ENCODE data around the gene OR10T2. TPM values are rescaled to one million over a fixed set of nuclear protein-coding genes. Genes with fewer than 3 reads are reported as not detected.
"Not testable (repeated sequence)": the region's sequence is repeated elsewhere in the genome, so short reads cannot be mapped to it uniquely, and the experiment has no call there.

OR10T2 gene
- total RNA-seq, 1 donor from 2014 or later: not detected

DNA sequence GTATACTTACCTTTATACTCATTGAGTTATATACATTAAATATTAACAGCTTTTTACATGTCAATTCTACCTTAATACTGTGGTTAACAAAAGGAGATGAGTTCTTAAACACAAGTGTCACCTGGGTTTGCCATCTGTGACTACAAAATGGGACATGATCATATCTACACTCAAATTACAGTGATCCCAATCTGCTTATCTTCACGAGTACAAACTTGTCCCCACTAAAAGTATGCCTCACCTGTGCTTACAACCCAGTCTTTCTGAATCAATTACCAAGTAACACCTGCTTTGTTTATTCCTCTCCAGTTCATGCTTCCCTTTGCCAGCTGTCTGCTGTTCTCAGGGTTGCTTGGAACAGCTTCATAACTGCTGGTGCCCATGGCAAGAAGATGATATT lies 36.8 kb downstream of the OR10T2 start:
- no peak for DNase-seq
- no peak for ATAC-seq
- intact Hi-C loops (cut with micrococcal nuclease): no loop called here

DNA sequence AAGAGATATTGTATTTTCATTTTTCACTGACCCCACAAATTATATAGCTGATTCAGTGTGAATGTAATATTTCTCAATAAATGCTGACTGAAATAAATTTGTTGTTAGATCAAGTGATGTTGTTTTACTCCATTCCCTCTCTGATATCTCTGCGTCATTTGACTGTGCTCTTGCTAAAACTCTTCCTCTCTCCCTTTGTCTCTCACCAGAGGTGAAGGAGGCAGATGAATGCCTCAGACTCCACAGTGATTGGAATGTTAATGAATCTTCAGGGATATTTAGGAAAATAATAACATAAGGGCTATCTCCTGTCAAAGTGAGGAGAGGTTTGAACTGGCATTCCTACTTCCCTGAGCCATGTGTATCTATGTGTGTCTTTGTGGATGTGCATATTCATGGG lies 41.8 kb downstream of the OR10T2 start:
- intact Hi-C loops (cut with micrococcal nuclease): no loop called here
- ATAC-seq (no peak), DNase-seq (no peak)

DNA sequence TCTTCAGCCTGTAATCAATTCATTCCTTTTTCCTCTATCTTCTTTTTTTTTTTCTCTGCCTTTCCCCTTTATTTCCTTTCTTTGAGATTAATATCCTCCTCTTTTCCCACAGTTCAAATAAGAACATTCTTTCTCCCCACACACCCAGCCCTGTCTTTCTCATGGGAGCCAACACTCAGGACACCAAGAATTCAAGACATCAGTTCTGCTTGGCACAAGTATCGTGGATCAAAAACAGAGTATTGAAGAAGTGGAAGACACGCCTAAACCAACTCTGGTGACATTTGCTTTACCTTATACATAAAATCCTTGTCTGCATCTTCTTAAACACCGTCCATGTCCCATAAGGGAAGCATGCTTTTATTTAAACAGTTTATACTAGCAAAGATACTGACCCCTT lies 42.6 kb downstream of the OR10T2 start:
- ATAC-seq (no peak), DNase-seq (no peak)
- intact Hi-C loops (cut with micrococcal nuclease): no loop called here

DNA sequence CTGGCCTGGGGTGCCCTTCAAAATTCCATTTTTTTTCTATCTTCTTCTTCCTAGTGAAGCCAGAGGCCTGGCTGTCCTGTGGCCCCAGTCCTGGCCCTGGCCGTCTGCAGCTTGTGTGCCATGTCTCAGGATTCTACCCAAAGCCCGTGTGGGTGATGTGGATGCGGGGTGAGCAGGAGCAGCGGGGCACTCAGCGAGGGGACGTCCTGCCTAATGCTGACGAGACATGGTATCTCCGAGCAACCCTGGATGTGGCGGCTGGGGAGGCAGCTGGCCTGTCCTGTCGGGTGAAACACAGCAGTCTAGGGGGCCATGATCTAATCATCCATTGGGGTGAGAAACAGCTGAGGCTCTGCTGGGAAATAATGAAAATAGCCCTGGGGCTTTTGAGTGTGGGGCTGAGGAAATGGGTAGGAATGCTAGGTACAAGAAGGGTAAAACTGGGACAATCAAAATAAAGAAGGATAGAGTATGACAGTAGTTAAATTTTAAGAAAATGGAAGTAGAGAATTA lies 43.4 kb downstream of the OR10T2 start:
- no peak for ATAC-seq
- intact Hi-C loops (cut with micrococcal nuclease): no loop called here

DNA sequence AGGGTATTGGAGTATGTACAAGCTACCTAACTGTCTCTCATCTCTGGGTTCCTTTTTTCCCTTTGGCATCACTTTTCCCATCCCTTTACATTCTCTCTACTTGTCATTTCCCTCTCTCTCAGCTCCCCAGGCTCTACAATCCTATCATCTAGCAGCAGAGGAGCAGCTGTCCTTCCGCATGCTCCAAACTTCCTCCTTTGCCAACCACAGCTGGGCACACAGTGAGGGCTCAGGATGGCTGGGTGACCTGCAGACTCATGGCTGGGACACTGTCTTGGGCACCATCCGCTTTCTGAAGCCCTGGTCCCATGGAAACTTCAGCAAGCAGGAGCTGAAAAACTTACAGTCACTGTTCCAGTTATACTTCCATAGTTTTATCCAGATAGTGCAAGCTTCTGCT lies 45.0 kb downstream of the OR10T2 start:
- DNase-seq (no peak), ATAC-seq (peak; percentile 41)
- intact Hi-C loops (cut with micrococcal nuclease): no loop called here

More for the DNA sequence above, 43.4 kb downstream of the OR10T2 start:
- no peak for DNase-seq

DNA sequence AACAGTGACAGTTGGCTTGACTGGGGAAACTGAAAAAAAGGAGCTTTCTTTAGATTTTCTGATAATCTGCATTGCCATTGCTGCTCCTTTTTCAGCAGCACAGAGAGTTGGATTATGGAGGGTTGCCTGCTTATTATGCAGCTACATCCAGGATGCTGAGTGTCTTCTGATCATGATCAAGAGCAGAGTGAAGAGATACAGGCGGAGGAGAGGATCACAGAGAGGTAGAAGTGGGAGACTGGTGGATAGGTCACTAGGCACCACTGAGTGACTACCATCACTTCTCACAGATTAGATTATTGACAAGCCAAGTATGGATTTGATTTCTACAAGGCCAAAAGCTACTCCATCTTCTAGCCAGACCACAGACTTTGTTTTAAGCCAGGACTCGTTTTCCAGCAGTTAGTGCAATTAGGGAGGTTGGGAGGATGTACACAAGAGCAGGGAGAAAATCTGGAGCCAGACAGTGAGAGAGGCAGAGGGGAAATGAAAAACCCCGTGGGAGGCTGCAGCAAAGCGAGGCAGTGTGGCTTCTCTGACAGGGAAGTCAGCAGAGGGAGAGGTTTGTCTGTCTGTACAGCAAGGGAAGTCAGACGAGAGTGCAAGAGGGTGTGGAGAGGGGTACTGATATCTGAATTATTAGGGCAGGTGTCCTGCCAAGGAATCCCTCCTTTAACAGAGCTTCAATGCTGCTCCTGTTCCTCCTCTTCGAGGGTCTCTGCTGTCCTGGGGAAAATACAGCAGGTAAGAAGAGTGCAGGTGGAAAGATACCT lies 45.8 kb downstream of the OR10T2 start, which contains the start of gene CD1E:
TSS of gene CD1E (plus strand) at position 592 of the 773 bp plus-strand sequence. CDS start at position 687, 95 bp downstream.
- ATAC-seq (no peak), DNase-seq (no peak)

DNA sequence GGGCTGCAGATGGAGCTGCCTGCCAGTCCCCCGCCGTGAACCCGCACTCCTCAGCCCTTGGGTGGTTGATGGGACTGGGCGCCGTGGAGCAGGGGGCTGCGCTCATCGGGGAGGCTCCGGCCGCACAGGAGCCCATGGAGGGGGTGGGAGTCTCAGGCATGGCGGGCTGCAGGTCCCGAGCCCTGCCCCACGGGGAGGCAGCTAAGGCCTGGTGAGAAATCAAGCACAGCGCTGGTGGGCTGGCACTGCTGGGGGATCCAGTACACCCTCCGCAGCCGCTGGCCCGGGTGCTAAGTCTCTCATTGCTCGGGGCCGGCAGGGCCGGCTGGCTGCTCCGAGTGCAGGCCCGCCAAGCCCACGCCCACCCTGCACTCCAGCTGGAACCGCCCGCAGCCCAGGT lies 50.3 kb downstream of the OR10T2 start:
- intact Hi-C loops (cut with micrococcal nuclease); ATAC-seq: not testable (repeated sequence)
- peak; percentile 25 for DNase-seq

More for the DNA sequence above, 45.8 kb downstream of the OR10T2 start, which contains the start of gene CD1E:
- intact Hi-C loops (cut with micrococcal nuclease): no loop called here

Other genes starting within 250 kb of the OR10T2 start
- 1.4 TPM for gene CD1D, start 218.6 kb downstream of the OR10T2 start, total RNA-seq
- gene CD1A, start 145.0 kb downstream of the OR10T2 start, total RNA-seq: not detected
- 0.74 TPM for gene CD1C, start 109.5 kb downstream of the OR10T2 start, total RNA-seq
- gene CD1B, start 67.9 kb downstream of the OR10T2 start, total RNA-seq: not detected
- gene CD1E, start 45.6 kb downstream of the OR10T2 start, total RNA-seq: 0.50 TPM
- gene OR10K2, start 26.8 kb upstream of the OR10T2 start, total RNA-seq: not detected
- gene OR10K1, start 62.4 kb upstream of the OR10T2 start, total RNA-seq: not detected
- gene OR10R2, start 72.8 kb upstream of the OR10T2 start, total RNA-seq: not detected
- not detected for gene OR6Y1, start 154.9 kb upstream of the OR10T2 start, total RNA-seq
- gene OR6P1, start 171.1 kb upstream of the OR10T2 start, total RNA-seq: not detected
- not detected for gene OR10X1, start 180.4 kb upstream of the OR10T2 start, total RNA-seq
- not detected for gene OR10Z1, start 205.8 kb upstream of the OR10T2 start, total RNA-seq

Measured in left ventricle myocardium superior (tissue), 1 donor.